HG03103 (cell line): Measurements from ENCODE around the gene SCCPDH.
"Not testable (repeated sequence)": the region's sequence is repeated elsewhere in the genome, so short reads cannot be mapped to it uniquely, and the experiment has no call there.

Experiments
- ATAC-seq: cut with Tn5 transposase; IDR thresholded peaks from one replicate; pipeline ENCODE4 v1.9.1; 2021; ENCODE audit warnings: low read depth; ENCODE audit not compliant: unreplicated experiment

SCCPDH gene

DNA sequence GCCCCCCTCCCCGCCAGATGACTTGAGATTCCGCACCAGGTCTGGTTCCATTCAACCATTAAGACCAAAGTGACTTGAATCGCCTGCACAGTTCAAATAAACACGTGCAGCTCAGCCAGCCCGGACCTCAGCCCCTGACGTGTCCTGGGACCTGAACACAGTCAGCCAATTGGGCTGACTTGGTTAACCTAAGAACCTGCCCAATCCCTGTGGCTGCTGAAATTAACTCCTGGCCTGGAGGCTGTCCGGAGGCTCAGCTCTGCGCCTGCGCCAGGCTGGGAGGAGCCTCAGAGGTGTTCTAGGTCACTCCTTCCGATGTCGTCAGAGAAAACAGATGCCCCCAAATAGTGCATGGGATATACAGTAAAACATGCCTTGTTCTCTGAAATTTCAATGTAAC, 73.4 kb downstream of the SCCPDH start:
- no peak for ATAC-seq

DNA sequence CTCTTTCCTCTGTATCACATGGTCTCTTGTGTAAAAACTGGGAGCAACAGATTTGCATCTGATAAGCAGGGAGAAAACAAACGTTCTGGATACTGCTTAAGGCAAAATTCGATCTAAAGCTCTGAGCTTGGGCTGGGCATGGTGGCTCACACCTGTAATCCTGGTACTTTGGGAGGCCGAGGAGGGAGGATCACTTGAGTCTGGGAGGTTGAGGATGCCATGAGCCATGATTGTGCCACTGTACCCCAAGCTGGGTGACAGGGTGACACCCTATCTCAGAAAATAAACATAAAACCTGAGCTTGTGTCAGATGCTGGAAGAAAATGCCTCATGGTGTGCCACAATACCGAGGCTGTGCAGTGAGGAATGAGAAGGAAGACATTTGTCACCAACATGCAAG, 73.9 kb downstream of the SCCPDH start:
- no peak for ATAC-seq

DNA sequence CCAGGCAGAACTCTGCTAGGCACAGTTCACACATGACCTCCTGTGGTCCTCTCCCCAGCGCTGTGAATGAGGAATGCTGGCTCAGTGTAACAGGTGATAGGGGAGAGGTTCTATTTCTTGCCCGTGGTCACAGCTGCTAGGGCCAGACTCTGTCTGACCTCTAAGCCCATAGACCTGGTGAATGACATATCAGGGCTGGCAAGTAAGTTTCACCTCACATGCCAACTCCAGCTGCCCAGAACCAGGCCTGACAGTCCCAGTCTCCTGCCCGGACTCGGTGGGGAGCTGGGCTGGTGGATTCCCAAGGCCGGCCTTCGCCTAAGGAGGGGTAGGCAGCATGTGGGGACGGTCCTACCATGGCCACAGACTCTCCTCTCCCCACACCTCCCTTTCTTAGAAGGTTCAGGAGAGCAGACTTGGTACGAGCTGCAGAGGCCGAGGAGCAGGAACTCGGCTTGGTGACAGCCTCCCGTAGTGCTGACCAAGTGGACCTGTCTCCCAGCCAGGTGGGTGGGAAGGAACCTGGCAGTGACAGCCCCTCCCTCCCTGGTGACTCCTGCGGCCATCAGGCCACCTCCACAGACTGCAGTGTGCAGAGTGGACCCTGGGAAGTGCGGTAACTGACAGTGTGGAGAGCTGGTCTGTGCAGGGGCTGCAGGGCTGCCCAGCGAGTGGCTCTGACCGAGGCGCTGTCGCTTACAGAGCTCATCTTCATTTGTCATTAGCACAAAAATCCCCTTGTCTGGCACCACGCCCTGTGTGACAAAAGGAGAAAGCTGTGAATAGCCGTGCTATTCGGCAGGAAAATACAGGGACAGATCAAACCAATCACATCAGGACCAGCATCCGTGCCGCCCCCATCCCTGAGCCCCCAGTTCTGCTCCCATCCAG, 74.6 kb downstream of the SCCPDH start:
- ATAC-seq = no peak

- no peak for ATAC-seq
These were observed 76.1 kb downstream of the SCCPDH start for GRCh38 chr1:246800356-246800755.

DNA sequence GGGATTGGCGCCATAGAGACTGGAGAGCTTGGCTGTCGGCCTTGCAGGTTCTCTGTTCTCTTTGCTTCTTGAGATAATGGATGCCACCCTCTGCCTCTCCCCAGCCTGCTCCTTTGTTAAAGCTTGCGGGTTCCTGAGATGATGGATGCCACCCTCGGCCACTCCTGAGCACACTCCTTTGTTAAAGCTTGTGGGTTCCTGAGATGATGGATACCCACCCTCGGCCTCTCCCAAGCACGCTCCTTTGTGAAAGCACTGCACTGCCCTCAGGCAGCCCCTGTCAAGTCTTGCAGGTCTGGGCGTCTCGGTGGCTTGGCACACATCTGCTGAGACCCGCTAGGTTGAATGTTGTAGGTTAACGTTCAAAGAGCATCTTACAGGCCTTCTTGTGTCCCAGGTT, 76.5 kb downstream of the SCCPDH start:
- no peak for ATAC-seq

GRCh38 chr1:246801241-246802020, 77.2 kb downstream of the SCCPDH start:
- ATAC-seq = no peak

DNA sequence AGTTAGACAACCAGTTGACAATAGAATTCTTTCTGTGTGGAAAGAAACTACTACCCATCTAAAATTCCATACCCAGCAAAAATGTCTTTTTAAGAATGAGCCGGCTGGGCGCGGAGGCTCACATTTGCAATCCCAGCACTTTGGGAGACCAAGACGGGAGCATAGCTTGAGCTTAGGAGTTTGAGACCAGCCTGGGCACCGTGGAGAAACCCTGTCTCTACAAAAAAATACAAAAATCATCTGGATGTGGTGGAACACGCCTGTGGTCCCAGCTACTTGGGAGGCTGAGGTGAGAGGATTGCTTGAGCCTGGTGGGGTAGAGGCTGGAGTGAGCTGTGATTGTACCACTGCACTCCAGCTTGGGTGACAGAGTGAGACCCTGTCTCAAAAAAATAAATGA, 79.2 kb downstream of the SCCPDH start:
- ATAC-seq = no peak

GRCh38 chr1:246803883-246804282, 79.7 kb downstream of the SCCPDH start:
- no peak for ATAC-seq

DNA sequence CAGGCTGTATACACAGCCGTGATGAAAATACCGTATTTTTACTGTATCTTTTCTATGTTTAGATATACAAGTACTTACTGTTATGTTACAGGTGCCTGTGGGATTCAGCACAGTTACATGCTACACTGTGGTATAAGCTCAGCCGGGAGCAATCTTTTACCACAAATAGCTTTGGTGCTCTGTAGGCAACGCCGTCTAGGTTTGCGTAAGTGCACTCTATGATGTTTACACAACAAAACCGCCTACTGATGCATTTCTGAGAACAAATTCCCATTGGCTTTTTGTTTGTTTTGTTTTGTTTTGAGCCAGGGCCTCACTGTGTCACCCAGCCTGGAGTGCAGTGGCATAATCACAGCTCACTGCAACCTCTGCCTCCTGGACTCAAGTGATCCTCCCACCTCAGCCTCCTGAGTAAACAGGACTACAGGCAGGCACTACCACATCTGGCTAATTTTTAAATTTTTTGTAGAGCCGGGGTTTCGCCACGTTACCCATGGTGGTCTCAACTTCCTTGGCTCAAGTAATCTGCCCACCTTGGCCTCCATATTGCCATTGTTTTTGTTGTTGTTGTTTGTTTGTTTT, 81.0 kb downstream of the SCCPDH start:
- no peak for ATAC-seq

DNA sequence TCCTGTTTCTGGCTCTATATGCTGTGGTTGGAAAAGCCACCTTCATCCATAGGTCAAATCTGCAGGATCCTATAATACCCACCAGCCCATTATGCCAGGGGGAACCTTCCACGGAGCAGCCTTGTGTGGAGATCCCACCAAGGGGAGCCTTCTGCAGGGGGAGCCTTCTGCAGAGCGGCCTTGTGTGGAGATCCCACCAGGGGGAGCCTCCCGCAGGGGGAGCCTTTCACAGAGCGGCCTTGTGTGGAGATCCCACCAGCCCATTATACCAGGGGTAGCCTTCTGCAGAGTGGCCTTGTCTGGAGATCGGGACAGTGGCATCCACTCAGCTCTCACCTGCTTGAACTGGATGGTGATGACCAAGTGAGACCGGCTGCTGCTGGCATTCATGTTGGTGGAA, 85.3 kb downstream of the SCCPDH start:
- ATAC-seq = no peak

DNA sequence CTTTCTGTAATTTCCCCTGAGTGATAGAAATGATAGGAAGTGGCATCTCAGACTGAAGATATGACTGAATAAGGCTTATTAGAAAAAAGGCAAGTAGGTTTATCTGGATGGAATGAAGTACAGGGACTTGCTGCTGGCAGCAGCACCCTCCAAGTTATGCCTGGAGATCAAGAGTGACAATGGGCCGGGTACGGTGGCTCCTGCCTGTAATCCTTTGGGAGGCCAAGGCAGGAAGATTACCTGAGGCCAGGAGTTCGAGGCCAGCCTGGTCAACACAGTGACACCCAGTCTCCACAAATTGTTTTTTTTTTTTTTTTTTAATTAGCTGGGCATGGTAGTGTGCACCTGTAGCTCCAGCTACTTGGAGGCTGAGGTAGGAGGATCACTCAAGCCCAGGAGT, 87.8 kb downstream of the SCCPDH start:
- no peak for ATAC-seq

- ATAC-seq = not testable (repeated sequence)
These were observed 89.1 kb downstream of the SCCPDH start for GRCh38 chr1:246813325-246813724.

GRCh38 chr1:246814890-246815289, 90.7 kb downstream of the SCCPDH start:
- ATAC-seq = no peak

GRCh38 chr1:246815693-246816270, 91.6 kb downstream of the SCCPDH start:
- ATAC-seq = no peak
